B cell (primary cell): ENCODE measurements around the gene RASGRF2. TPM values are rescaled to one million over a fixed set of nuclear protein-coding genes. Genes with fewer than 3 reads are reported as not detected.

Experiments
- ATAC-seq: fragments of 200-7000 bp; cut with Tn5 transposase; one replicate; pipeline ENCODE4 v1.10.0; 2021; ENCODE audit warnings: low read depth, mild to moderate bottlenecking, moderate number of reproducible peaks, moderate library complexity
- CTCF ChIA-PET: fragments of 350-600 bp; sonication (Branson Sonifier 250); formaldehyde crosslinking; loops from one replicate; lab custom pipeline; 2021; ENCODE audit warnings: antibody characterized with exemption, inconsistent platforms; lab: Charles Lee
- POLR2A ChIA-PET: fragments of 350-600 bp; sonication (Branson Sonifier 250); formaldehyde crosslinking; loops from one replicate; lab custom pipeline; 2021; ENCODE audit warnings: antibody characterized with exemption; lab: Charles Lee
- DNase-seq: peaks from one replicate; pipeline ENCODE4 v3.0.0; 2013
- H2AFZ ChIP-seq: 2 replicates; pipeline ENCODE4 v1.6.1; 2012; ENCODE audit warnings: mild to moderate bottlenecking, low read depth, low read length; ENCODE audit not compliant: insufficient read depth, poor library complexity, severe bottlenecking
- H3K27ac ChIP-seq, 2 donors: 1 replicate in 1 of 2; 2 replicates in 1 of 2; pipeline ENCODE4 v1.5.1; 2012 to 2013; ENCODE audit warnings: low read length in 2 of 2, mild to moderate bottlenecking in 2 of 2, moderate library complexity in 1 of 2
- H3K27me3 ChIP-seq, 4 experiments: fragments of 200-600 bp in 1 of 4; sonication (generic) in 1 of 4; replicated peaks in 1 of 4; 1 replicate in 2 of 4; 2 replicates in 2 of 4; pipeline versions ENCODE4 v1.6.1 to v1.7.0; 2013 to 2016; ENCODE audit warnings: low read length in 3 of 4, mild to moderate bottlenecking in 2 of 4, mixed read lengths in 1 of 4, moderate library complexity in 1 of 4; ENCODE audit not compliant: insufficient read depth in 4 of 4, control insufficient read depth in 3 of 4; ENCODE audit errors: control extremely low read depth in 1 of 4
- H3K36me3 ChIP-seq, 2 experiments: replicated peaks in 1 of 2; 1 replicate in 1 of 2; 2 replicates in 1 of 2; pipeline versions ENCODE4 v1.6.1 to v1.7.1; 2013; ENCODE audit warnings: low read length in 1 of 2; ENCODE audit not compliant: insufficient read depth in 2 of 2, control insufficient read depth in 1 of 2; ENCODE audit errors: control extremely low read depth in 1 of 2, extremely low read depth in 1 of 2
- H3K4me1 ChIP-seq, 2 donors: fragments of 200-600 bp in 1 of 2; sonication (generic) in 1 of 2; 1 replicate in 1 of 2; 2 replicates in 1 of 2; pipeline versions ENCODE4 v1.5.1 to v1.6.1; 2013 to 2017; ENCODE audit warnings: low read length in 2 of 2; ENCODE audit not compliant: control insufficient read depth in 2 of 2, insufficient read depth in 2 of 2
- H3K4me2 ChIP-seq: replicated peaks from 2 replicates; pipeline ENCODE3; 2012; ENCODE audit warnings: mild to moderate bottlenecking, low read depth, low read length; ENCODE audit not compliant: poor library complexity, severe bottlenecking
- H3K4me3 ChIP-seq, 5 experiments: fragments of 200-600 bp in 1 of 5; sonication (generic) in 1 of 5; 1 replicate in 3 of 5; 2 replicates in 2 of 5; pipeline versions ENCODE4 v1.5.1 to v1.7.0; 2011 to 2016; ENCODE audit warnings: low read length in 4 of 5, mild to moderate bottlenecking in 4 of 5, low read depth in 2 of 5, control low read depth in 1 of 5, moderate library complexity in 1 of 5; ENCODE audit not compliant: insufficient read depth in 1 of 5; ENCODE audit errors: control extremely low read depth in 1 of 5, extremely low read depth in 1 of 5
- H3K79me2 ChIP-seq: fragments of 200-600 bp; sonication (generic); one replicate; pipeline ENCODE4 v1.6.0; 2016; ENCODE audit warnings: low read length; ENCODE audit not compliant: control insufficient read depth, insufficient read depth
- H3K9ac ChIP-seq: fragments of 200-600 bp; sonication (generic); 2 replicates; pipeline ENCODE4 v1.6.1; 2017; ENCODE audit warnings: mild to moderate bottlenecking, low read length, moderate library complexity
- H3K9me3 ChIP-seq, 3 donors: one replicate each; pipeline versions ENCODE4 v1.6.1 to v1.7.1; 2013; ENCODE audit warnings: low read length in 2 of 3; ENCODE audit not compliant: control insufficient read depth in 2 of 3, insufficient read depth in 1 of 3; ENCODE audit errors: control extremely low read depth in 1 of 3
- H4K20me1 ChIP-seq: 2 replicates; pipeline ENCODE4 v1.6.0; 2012; ENCODE audit warnings: mild to moderate bottlenecking, low read length; ENCODE audit not compliant: insufficient read depth, control insufficient read depth, poor library complexity, severe bottlenecking
- H3K27ac Mint-ChIP-seq: one replicate; pipeline ENCODE4 v1.8.0; 2021; ENCODE audit warnings: mixed read lengths
- H3K27me3 Mint-ChIP-seq: one replicate; pipeline ENCODE4 v1.8.0; 2021; ENCODE audit warnings: mixed read lengths
- H3K4me1 Mint-ChIP-seq: one replicate; pipeline ENCODE4 v1.8.0; 2021; ENCODE audit warnings: mixed read lengths
- H3K4me3 Mint-ChIP-seq: one replicate; pipeline ENCODE4 v1.8.0; 2021; ENCODE audit warnings: mixed read lengths
- H3K9me3 Mint-ChIP-seq: one replicate; pipeline ENCODE4 v1.8.0; 2022; ENCODE audit warnings: mixed read lengths; ENCODE audit not compliant: insufficient read depth
- CTCF ChIP-seq: fragments of 200-600 bp; IDR thresholded peaks from one replicate; pipeline ENCODE4 v1.8.0; 2022; ENCODE audit warnings: antibody characterized with exemption, mild to moderate bottlenecking
- EZH2 ChIP-seq: IDR thresholded peaks from 2 replicates; pipeline ENCODE4 v1.6.1; 2012; ENCODE audit warnings: borderline replicate concordance, low read depth, mild to moderate bottlenecking, moderate library complexity, low read length; ENCODE audit not compliant: insufficient read depth, poor library complexity, severe bottlenecking
- WGBS: methylation state at CpG from one replicate; pipeline ENCODE4 v1.1.5; 2013; ENCODE audit warnings: missing lambda C conversion rate; ENCODE audit not compliant: insufficient coverage; 5-methylcytosine and 5-hydroxymethylcytosine counted together
- intact Hi-C: fragments of 100-400 bp; cut with micrococcal nuclease; formaldehyde crosslinking; loops from one replicate; pipeline ENCODE4 v1.10.0; 2022
- polyA plus RNA-seq: library from polyadenylated mRNA; depleted of rRNA; stranded (reverse); fragments of >200 nt; gene quantifications from 2 replicates; pipeline ENCODE4 v1.2.3, GENCODE V29; 2012
- total RNA-seq, 2 donors: library from RNA; stranded (reverse); fragments of 120-200 nt in 1 of 2; gene quantifications; 1 replicate in 1 of 2; 2 replicates in 1 of 2; pipeline versions ENCODE4 v1.2.3 to v1.2.4, GENCODE V29; 2013 to 2022

The RASGRF2 gene
- total and polyA plus RNA-seq, 2 donors (not counting 1 experiment from before 2014, with no cell fraction given): 0.04 to 0.37 TPM

GRCh38 chr5:81235287-81236072 is 275.3 kb downstream of the RASGRF2 start:
- POLR2A ChIA-PET: no interaction called here
- Mint-ChIP-seq H3K4me3 (no peak overlapping the region), H3K4me1 (no peaks in the 10 kb centered on the region), H3K27me3 (peaks cover 9% of the 10 kb centered on the region), H3K27ac (no peak overlapping the region), H3K9me3 (no peaks in the 10 kb centered on the region)
- 94% methylated on average over 9 of the region's 10 CpGs for WGBS
- Histone ChIP-seq H2AFZ (no peak overlapping the region), H4K20me1 (no peaks in the 10 kb centered on the region), H3K79me2 (no peaks in the 10 kb centered on the region), H3K4me2 (no peak overlapping the region), H3K36me3 (no peaks in the 10 kb centered on the region), H3K4me1 (no peaks in the 10 kb centered on the region), H3K27ac (no peak overlapping the region), H3K27me3 (peaks cover 0 to 8% (median 0%) of the 10 kb centered on the region in 4 experiments), H3K9ac (no peak overlapping the region), H3K9me3 (peaks cover 0 to 7% (median 0%) of the 10 kb centered on the region in 3 donors), H3K4me3 (no peak overlapping the region)
- ATAC-seq: no peak
- CTCF ChIA-PET: interaction anchor here (0.6 kb wide), 1 partner anchor 15 kb away, joined by 5 read pairs; no protein-coding TSS in a partner anchor
- TF ChIP-seq CTCF: no peak
- no peak for TF ChIP-seq EZH2
- intact Hi-C loops: no loop called here
- DNase-seq: no peak

DNA sequence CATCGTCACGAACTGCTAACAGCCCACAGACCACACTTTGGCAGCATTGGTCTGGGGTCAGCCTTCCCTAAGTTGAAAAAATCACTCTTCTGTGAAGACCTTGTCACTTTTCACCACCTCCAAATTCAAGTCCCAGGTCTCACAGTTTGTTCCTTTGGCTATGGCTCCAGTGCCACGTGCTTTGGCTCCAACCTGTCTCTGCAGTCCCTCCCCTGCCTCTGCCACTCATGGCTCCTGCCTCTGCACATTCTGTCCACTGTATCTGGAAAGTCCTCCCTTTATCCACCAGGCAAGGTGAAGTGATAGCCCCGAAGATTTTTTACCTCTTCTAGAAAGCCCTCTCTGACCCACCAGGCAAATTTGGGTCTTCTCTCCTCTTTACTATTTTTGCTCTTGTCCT is 278.3 kb downstream of the RASGRF2 start:
- TF ChIP-seq EZH2 (no peak), CTCF (no peak)
- Mint-ChIP-seq H3K27ac (no peak overlapping the region), H3K4me3 (no peak overlapping the region), H3K27me3 (no peaks in the 10 kb centered on the region), H3K9me3 (no peaks in the 10 kb centered on the region), H3K4me1 (no peaks in the 10 kb centered on the region)
- DNase-seq (no peak), ATAC-seq (no peak)
- 98% methylated on average over 3 of the region's 4 CpGs for WGBS
- H3K27me3 ChIP-seq: no peaks in the 10 kb centered on the region
- H4K20me1 ChIP-seq: no peaks in the 10 kb centered on the region
- H3K4me3 ChIP-seq: no peak overlapping the region
- H3K9ac ChIP-seq: no peak overlapping the region
- no peaks in the 10 kb centered on the region for H3K4me1 ChIP-seq
- H2AFZ ChIP-seq: no peak overlapping the region
- H3K27ac ChIP-seq: no peak overlapping the region
- ChIA-PET CTCF (no interaction called here), POLR2A (no interaction called here)
- H3K9me3 ChIP-seq: peaks cover 0 to 7% (median 0%) of the 10 kb centered on the region in 3 donors
- intact Hi-C loops: no loop called here
- H3K36me3 ChIP-seq: no peaks in the 10 kb centered on the region
- H3K79me2 ChIP-seq: no peaks in the 10 kb centered on the region
- H3K4me2 ChIP-seq: no peak overlapping the region
